Hindlimb muscle (tissue), 1 donor: ENCODE data around the gene FAM83D. TPM values are rescaled to one million over a fixed set of nuclear protein-coding genes. Genes with fewer than 3 reads are reported as not detected.

Experiments
- DNase-seq: peaks from one replicate; pipeline ENCODE4 v3.0.0-alpha.2; 2013
- polyA plus RNA-seq: library from polyadenylated mRNA; unstranded; fragments of 120-200 nt; gene quantifications from one replicate; pipeline ENCODE4 v1.2.1, GENCODE V29; 2013; ENCODE audit not compliant: insufficient read length

Gene FAM83D, protein sequence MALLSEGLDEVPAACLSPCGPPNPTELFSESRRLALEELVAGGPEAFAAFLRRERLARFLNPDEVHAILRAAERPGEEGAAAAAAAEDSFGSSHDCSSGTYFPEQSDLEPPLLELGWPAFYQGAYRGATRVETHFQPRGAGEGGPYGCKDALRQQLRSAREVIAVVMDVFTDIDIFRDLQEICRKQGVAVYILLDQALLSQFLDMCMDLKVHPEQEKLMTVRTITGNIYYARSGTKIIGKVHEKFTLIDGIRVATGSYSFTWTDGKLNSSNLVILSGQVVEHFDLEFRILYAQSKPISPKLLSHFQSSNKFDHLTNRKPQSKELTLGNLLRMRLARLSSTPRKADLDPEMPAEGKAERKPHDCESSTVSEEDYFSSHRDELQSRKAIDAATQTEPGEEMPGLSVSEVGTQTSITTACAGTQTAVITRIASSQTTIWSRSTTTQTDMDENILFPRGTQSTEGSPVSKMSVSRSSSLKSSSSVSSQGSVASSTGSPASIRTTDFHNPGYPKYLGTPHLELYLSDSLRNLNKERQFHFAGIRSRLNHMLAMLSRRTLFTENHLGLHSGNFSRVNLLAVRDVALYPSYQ
- 7.7 TPM for polyA plus RNA-seq

DNA sequence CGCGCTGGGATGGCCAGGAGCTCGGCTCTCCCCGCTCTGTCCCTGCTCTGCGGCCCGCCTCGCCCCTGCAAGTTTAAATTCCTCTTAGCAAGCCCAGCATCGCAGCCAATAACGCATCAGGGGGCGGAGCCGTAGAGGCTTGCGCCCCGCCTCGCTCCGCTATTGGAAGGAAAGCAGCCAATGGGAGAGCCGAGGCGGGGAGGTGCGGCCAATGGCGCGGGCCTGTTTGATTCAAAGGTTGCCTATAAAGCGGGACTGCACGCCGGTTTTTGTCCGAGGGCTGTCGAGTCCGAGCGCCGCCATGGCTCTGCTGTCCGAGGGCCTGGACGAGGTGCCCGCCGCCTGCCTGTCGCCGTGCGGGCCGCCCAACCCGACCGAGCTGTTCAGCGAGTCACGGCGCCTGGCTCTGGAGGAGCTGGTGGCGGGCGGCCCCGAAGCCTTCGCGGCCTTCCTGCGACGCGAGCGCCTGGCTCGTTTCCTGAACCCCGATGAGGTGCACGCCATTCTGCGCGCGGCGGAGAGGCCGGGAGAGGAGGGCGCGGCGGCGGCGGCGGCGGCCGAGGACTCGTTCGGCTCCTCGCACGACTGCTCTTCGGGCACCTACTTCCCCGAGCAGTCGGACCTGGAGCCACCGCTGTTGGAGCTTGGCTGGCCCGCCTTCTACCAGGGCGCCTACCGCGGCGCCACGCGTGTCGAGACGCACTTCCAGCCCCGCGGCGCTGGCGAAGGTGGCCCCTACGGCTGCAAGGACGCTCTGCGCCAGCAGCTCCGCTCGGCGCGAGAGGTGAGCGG is at the start of gene FAM83D:
Gene FAM83D, plus strand, starts transcription at position 276 of the 792 bp plus-strand sequence. Its CDS starts 26 bp downstream, at position 302.
- peak; percentile 95 for DNase-seq

DNA sequence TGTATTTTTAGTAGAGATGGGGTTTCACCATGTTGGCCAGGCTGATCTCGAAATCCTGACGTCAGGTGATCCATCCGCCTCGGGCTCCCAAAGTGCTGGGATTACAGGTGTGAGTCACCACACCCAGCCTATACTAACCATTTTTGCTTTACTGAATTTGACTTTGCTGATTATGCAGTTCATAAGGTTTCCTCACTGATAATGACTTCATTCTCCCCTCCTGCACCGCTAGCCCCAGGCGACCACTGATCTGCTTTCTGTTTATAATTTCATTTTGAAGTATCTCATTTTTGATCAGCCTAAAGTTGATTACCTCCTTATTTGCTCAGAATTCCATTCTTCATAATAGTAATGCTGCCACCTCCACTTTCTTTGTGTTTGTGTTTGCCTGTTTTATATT is 48.7 kb upstream of the FAM83D start:
- no peak for DNase-seq

DNA sequence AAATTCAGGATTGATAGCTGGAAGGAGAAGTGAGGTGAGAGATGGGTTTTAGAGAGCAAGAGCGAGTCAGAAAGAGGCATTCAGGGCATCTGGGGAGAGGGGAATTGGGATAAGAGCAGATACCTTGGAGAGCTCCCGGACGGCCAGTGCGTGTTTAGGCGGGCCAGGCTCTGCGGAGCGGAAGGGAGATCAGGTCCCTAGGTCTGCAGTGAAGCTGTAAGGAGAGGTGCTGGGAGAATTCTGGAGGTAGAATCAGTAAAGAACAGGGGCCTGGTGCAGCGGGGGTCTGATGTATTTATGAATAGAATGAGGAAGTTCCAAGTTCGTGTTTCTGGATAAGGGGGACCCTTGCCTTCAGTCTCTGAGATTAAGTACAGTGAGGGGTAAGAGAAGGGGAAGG is 47.4 kb upstream of the FAM83D start:
- DNase-seq = peak; percentile 26

DNA sequence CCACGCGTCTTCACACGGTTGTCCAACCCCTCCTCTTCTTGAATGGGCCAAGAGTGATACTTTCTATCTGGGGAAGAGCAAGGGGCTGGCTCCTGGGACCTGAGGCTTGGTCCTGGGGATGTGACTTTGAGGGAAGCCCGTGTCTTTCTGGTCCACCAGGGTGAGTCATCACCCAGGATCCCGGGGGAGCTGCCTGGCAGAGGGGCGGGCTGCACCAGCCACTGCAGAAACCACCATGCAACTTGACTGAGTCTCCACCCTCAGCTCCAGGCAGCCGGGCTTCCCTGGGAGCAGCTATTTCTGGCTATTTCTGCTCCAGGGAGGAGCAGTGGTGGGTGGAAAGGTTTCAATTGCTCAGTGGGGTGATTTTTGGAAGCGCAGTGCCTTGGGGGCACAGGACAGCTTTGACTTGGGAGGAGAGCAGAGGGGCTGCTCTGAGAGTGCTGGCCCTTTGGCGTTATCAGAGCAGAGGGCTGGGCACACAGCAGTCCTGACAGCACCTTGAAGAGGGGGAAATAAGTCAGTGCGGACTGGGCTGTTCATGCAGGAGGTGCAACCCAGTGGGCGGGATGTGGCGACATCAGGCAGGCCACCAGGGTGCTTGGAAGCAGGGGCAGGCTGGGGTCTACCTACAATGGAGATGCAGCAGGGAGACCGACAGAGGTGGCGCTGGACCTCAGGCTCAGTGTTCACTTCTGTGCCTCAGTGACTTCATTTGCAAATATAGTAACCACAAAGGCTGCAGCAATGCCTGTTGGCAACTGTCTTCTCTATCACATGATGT is 45.1 kb upstream of the FAM83D start:
- DNase-seq = no peak

DNA sequence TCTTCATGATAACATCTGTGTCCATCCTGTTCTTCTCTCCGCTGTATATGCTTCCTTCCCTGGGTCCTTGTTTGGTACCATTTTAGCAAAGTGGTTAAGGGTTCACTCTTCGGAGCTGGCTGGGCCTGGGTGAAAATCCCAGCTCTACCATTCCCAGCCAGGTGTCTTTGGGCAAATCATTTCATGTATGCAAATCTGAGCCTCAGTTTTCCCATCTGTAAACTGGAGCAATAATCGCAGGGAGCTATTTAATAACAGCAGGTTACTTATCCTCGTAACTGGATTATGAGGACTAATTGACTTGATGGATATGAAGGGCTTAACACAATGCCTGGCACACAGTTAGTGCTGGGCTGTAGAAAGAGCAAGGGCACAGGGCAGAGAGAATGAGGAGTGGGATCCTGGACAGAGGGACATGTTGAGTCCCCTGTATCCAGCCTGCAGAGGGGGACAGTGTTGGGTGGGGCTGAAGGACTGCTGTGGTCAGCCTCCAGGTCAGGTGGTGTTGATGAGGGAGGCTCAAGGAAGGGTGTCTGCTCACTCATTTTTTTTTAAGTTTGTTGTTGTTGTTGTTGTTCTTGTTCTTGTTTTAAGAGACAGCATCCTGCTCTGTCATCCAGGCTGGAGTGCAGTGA is 44.3 kb upstream of the FAM83D start:
- no peak for DNase-seq

DNA sequence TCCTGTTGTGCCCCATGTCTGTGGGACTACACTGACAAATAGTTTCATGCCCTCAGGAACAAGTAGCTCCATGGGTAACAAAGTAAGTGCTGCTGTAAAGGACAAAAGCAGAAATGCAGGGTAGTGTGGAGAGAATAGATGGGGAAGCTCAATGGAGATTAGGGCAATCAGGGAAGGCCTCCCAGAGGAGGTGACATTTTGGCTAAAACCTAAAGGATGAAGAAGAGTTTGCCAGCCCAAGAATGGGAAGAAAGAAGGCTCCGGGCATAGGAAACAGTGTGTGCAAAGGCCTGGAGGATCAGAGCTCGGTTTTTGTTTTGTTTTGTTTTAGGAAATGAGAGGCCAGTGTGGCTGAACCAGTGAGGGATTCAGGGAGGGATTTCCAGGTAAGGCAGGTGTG is 43.6 kb upstream of the FAM83D start:
- DNase-seq = no peak

DNA sequence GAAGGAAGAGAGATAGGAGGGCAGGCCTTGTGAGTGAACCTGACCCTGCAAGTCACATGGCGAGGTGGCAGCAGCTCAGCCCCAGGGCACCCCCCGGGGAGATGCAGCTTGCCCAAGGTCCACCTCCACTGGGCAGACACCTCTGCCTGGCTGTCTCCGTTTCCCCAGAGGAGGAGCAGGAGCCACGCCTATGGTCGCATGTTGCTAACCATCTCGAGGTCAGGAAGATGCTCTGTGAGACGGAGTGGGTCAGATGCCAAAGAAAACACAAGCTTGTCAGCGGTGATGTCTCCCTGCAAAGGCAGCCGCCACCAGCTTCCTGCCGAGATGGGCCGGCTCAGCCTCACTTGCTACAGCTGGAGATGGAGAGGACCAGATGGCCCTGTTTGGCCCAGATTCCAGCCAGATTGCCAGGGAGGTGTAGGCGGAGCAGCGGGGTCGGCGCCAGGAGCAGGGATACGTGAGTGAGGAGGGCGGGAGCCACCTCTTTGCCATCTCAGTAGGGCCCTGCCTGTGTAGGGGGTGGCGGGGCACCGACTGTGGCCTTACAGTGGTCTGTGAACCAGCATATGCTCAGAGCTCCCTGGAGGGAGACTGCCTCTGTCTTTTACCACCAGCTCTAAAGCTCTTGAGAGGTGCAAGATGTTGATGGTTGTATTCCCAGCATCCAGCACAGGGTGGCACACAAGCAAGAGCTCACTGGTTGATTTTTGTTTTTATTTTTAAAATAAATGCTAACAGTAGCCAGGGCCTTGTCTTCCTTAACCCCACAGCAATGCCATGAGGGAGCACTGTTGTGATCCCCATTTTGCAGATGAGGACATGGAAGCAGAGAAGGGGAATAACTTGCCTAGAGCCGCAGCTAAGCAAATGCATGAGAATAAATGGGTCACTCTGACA is 42.9 kb upstream of the FAM83D start:
- no peak for DNase-seq

DNA sequence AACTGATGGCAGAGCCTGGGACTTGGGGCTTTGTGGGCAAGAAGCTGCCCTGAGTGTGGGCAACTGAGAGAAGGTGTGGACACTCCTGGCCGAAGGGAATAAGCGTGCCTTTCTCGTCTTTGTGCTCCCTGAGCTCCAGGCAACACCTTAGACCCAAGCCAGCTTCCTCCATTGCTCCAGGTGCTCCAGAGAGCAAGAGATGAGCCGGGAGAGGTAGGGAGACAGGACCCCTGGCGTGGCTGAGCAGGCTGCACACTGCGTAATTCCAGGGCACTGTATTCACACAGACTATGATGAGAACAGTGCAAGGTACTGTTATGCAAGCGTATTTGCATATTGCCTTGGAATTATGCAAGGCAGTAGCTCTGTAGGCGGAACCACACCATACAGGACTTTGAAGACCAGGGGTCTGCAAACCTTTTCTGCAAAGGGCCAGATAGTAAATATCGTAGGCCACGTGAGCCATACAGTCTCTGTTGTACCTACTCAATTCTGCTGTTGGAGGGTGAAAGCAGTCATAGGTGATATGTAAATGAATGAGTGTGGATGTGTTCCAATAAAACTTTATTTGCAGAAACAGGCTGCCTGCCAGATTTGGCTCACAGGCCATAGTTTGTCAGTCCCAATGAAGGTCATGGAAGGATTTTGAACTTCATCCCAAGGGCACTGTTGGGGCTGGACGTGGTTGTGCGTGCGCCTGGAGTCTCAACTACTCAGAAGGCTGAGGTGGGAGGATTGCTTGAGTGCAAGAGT is 42.1 kb upstream of the FAM83D start:
- no peak for DNase-seq

DNA sequence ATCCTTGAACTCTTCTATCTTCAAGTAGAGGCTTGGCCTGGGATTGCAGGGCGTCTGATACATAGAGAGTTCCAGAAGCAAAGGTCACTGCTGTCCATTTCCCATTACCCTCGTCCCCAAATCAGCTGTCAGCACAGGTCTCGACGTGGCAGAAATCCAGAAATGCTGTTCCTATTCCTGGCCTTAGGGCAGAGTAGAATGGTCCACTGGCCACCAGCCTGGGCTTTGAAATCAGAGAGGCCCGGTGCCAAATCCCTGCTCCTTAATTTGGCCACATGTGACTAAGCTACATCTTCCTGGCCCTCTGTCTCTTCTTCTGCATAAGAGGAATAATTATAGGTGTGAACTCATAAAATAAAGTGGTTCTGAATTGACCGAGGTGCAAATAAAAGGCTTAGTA is 40.9 kb upstream of the FAM83D start:
- no peak for DNase-seq

DNA sequence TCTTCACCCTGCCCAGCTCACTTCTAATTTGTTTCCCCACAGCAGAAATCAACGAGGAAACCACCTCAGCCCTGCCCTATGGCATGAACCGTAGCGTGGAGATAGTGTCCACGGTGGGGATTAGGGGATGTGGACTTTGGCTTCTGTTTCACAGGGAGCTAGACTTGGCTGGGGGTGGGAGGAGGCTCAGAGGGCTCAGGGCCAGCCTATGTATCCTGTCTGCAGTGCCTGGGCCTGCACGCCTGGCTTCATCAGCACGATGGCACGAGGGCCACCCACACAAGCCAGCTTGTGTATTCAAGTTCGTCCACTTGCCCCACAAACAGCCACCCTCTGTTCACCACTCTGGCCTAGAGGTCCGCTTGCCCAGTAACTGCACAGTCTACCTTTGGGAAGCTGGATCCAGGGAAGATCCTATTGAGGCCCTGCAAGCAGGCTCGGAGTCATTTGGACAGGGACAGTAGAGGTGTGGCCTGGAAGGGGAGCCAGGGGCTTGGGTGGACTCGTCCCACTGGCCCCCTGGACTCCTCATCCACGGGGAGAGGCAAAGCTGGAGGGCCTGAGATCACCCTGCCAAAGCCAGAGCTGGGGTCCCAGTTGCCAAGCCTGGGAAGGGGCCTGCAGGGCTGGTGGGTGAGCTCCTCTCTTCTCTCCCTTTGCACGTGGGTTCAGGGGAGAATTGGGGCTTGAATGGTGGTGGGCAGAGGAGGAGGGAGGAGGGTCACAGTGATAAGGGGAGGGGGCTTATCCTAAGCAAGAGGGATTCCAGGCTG is 38.0 kb upstream of the FAM83D start:
- DNase-seq = no peak

DNA sequence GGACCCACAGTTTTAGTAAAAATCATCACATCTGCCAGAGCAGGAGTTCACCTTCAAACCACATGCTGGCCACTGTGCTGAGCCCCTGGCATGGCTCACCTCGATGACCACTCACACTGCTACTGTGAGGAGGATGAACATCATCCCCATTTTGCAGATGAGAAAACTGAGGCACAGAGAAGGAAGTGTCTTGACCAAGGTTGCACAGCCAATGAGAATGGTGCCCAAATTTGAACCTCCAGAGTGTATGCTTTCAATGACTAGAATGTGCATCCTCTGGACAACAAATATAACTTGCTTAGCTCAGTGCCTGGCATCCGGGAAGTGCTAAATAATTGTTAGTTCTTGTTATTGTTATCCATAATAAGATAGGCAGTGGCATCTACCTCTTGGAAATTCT is 37.2 kb upstream of the FAM83D start:
- DNase-seq = no peak

DNA sequence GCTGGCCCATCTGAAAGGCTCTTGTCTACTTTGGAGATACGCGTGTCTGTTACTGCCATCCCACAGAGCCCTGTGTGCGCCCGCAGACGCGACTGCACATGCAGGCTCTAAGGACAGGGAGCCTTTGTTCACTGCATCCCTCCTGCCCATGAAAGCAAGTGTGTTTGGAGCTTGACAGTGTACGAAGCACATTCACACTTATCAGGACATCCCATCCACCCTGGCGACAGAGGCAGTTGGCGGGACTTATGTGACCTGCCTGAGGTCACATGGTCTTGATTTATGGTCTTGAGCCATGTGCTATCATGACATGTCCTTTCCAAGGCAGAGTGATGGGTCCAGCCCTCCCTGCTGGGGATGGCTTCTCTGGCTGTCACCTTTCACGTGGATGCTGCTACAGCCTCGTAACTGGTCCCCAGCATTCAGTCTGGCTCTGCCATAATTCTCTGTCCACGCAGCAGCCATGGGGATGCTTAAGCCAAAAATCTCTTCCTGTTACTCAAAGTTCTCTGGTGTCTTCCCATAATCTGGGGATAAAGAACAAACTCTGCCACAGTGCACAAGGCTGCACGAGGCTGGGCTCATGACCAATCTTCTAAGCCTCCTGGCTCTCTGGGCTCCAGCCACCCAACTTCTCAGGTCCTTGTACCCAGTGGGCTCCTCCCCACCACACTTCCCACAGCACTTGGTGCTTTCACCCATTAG is 36.3 kb upstream of the FAM83D start:
- no peak for DNase-seq

DNA sequence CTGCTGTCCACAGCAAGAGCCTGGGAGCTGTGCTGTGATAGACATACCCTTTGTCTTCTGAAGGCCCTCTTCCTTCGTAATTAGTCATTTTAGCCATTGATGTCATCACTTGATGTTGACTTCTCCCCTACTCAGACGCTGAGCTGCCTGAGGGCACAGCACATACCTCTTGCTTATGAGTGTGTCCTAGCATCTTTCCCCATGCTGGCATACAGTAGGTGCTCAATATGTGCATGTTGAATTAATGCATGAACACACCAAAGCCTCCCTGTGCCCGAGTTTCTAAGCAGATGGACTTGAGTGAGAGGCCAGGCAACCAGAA is 35.8 kb upstream of the FAM83D start:
- no peak for DNase-seq

DNA sequence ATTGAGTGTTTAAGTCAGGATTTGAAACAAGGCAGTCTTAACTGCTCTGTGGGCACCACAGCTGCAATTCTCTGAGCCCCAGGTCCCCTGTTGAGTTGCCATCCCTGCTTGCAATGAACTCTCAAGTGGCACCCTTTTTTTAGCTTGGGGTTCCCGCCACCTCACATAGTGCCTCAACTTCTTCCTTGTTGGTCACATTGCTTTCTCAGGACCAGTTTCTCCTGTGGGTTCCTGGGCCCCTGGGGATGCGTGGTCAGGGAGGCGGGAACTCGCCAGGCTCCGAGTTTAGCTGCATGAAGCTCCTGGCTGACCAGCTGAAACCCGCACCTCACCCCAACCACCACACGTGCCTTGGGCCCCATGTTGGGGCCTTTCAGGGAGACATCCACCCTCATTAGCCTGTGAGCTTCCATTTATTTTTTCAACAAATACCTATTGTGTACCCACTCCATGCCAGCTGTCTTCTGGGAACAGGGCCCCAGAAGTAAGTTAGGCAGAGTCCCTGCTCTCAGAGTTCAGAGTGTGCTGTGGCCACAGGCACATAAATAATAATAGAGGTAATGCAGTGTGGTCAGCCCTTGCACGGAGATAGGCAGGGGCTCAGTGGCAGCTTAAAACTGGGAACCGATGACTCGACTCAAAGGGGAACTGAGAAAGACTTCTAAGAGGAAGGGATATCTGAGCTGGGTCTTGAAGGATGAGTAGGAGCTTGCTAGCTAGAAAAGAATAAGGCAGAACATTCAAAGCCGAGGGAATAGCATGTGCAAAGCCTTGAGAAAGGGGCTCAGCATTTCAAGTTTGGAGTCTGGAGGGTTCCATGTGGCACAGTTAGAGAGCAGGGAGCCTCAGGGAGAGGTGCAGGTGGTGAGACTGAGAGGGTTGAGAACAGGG is 33.9 kb upstream of the FAM83D start:
- DNase-seq = no peak

DNA sequence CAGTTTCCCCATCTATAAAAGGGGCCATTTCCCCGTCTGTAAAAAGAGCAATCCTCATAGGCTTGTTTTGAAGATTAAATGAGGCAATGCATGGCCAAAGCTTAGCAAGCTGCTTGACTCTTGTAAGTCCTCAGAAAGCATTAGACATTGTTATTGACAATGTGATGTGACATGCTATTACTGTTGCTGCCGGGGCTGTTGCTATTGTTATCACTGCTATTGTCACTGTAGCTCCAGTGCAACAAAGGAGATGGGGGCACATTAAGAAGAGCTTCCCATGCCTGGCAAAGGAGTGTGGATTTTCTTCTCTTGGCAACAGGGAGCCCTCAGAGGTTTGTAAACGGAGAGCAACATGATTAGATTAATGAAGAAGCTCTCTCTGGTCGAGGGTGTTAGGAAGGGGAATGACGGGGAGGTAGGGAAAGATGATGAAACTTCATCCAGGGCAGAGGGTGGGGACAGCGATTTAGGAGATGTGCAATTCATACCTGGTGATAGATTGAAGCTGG is 33.1 kb upstream of the FAM83D start:
- no peak for DNase-seq

DNA sequence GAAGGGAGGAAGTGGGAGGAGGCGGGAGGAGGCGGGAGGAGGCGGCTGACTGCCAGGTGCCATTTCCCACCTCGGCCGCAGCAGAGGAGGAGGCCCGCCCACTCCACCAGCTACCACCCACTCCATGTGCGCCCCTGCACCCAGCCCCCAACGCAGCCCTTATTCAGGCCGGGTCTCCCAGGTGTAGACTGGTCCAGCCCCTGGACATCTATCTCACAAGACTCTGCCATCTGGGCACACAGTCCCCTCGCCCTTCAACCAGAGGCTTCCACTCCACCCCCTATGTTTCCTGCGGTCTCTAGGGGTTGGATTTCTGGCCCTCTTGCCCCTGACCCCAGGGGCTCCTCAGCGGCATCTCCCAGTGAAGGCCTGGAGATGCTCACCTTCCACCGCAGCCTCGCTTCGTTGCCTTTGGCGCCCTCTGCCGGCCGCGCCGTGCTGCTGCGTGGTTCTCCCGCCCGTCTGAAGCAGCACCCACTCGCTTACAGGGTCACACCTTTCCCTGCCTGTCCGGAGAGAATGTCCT is 32.6 kb upstream of the FAM83D start:
- DNase-seq = peak; percentile 37

DNA sequence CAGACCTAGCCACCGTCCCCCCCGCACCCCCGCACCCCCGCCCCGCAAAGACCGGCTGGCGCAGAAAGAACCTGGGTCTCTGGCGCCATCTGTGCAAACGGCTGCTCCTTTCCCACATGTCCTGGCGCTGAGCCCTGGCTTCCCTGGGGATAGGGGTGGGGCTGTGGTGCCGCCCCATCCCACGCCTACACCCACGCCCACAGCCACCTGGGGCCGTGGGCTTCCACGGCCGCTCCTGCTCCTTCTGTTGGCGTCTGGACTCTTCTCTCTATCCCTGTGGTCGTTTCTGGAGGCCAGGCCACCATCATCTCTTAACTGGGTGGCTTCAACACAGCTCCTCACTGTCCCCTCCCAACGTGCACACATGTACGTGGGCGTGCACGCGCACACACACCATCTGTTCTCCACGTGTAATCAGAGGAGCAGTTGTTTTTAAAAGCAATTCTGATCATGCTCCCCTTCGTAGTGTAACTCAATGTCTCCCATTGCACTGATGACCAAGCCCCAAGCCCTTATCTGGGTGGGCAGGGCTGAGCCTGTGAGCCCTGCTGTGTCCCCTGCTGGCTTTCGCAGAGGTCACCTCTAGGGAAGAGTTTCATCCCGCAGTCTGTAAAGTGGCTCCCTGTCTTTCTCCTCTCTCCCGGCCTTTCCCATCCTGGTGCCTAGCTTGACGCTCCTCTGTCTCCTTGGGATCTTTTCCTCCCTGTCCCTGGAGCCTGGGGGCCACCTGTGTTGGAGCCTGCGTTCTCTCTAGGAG is 31.9 kb upstream of the FAM83D start:
- DNase-seq = peak; percentile 19
